GM12874 (cell line): ENCODE measurements around the gene MINDY4.

Experiments used
- CTCF ChIP-seq: IDR thresholded peaks from 2 replicates; pipeline ENCODE4 v1.5.1; 2011; ENCODE audit warnings: low read depth, mild to moderate bottlenecking, control low read depth, low read length, moderate library complexity; ENCODE audit not compliant: insufficient read depth

The MINDY4 gene

GRCh38 chr7:30873656-30874055, 102.4 kb downstream of the MINDY4 start:
- TF ChIP-seq CTCF, result no peak

GRCh38 chr7:30874656-30875302, 103.6 kb downstream of the MINDY4 start:
- TF ChIP-seq CTCF, result no peak

- TF ChIP-seq CTCF, result no peak
Observed at GRCh38 chr7:30877015-30877769, 106.0 kb downstream of the MINDY4 start.

- TF ChIP-seq CTCF, result no peak
Observed at GRCh38 chr7:30877993-30878392, 106.8 kb downstream of the MINDY4 start.

- no peak for TF ChIP-seq CTCF
Observed at GRCh38 chr7:30879139-30880124, 108.2 kb downstream of the MINDY4 start.

- TF ChIP-seq CTCF, result no peak
Observed at GRCh38 chr7:30880125-30880720, 109.0 kb downstream of the MINDY4 start.
